H1 (cell line): ENCODE data around the gene LINC01488.

Experiments used
- CHD2 ChIP-seq: IDR thresholded peaks from 2 replicates; pipeline ENCODE4 v1.6.1; 2012; ENCODE audit warnings: low read length, improper control_type of control experiment
- HDAC6 ChIP-seq: IDR thresholded peaks from one replicate; pipeline ENCODE4 v1.7.1; 2012; ENCODE audit warnings: low read depth, mild to moderate bottlenecking, inconsistent platforms, low read length, moderate library complexity
- MAX ChIP-seq: IDR thresholded peaks from 2 replicates; pipeline ENCODE4 v1.6.1; 2012; ENCODE audit warnings: inconsistent platforms
- TEAD4 ChIP-seq: IDR thresholded peaks from 2 replicates; pipeline ENCODE4 v1.6.1; 2012; ENCODE audit warnings: low read depth, low read length, inconsistent platforms, mixed read lengths
- TF ChIP-seq, protein P1 (sequence below), 3 experiments: IDR thresholded peaks; 1 replicate in 2 of 3; 2 replicates in 1 of 3; pipeline versions ENCODE4 v1.5.1 to v1.6.1; 2011; ENCODE audit warnings: low read length in 3 of 3, mild to moderate bottlenecking in 3 of 3, inconsistent platforms in 2 of 3, low read depth in 1 of 3, moderate library complexity in 1 of 3; ENCODE audit not compliant: insufficient read depth in 1 of 3; ENCODE audit errors: control extremely low read depth in 1 of 3

DNA sequence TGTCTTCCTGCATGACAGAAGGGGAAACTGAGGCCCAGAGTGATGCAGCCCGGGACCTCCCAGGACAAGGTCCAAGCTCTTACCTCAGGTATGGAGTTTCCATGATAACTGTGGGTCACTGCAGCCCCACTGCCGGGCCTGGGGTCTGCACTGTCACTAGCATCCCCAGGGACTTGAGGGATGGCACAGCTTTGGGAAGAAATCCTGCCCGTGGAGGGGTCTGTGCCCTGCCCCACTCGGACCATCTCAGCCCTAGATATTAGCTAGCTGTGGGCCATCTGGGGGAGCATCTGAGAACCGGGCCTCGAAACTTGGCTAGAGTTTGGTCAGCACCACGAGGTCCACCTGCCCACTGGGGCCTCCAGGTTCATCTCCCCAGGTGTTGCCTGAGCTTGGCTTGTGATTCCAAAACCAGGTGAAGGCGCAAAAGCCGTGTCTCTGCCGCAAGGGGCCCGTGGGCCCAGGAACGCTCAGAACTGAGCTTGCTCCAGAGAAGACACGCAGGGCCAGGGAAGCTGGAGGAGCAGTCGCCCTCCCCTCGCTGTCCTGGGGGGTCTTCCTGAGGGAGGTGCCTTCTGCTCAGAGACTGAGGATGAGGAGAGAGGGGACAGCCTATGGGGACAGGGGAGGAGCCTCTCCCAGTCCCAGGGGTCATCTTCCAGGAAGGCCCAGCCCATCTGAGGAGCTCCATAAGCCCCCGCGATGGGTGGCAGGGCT is 4.8 kb downstream of the LINC01488 start:
- TF ChIP-seq HDAC6 (no peak), CHD2 (no peak), MAX (no peak), TEAD4 (no peak)
- TF ChIP-seq, protein P1, sequence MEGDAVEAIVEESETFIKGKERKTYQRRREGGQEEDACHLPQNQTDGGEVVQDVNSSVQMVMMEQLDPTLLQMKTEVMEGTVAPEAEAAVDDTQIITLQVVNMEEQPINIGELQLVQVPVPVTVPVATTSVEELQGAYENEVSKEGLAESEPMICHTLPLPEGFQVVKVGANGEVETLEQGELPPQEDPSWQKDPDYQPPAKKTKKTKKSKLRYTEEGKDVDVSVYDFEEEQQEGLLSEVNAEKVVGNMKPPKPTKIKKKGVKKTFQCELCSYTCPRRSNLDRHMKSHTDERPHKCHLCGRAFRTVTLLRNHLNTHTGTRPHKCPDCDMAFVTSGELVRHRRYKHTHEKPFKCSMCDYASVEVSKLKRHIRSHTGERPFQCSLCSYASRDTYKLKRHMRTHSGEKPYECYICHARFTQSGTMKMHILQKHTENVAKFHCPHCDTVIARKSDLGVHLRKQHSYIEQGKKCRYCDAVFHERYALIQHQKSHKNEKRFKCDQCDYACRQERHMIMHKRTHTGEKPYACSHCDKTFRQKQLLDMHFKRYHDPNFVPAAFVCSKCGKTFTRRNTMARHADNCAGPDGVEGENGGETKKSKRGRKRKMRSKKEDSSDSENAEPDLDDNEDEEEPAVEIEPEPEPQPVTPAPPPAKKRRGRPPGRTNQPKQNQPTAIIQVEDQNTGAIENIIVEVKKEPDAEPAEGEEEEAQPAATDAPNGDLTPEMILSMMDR (IDR thresholded peaks at IDR 0.05; ENCODE audit: control extremely low read depth in 1 of 3, insufficient read depth in 1 of 3, low read depth in 1 of 3, low read length in 3 of 3): no peak
